Natural killer cell (primary cell): Measurements from ENCODE around the gene STARD7. TPM values are rescaled to one million over a fixed set of nuclear protein-coding genes. Genes with fewer than 3 reads are reported as not detected.
A peak's percentile ranks its signal among the peaks of the same experiment; 100 is the strongest.

ENCODE experiments used
- ATAC-seq, 3 donors: fragments of 150-1000 bp in 2 of 3; fragments of 200-7000 bp in 1 of 3; cut with Tn5 transposase; 1 replicate in 1 of 3; 2 replicates in 2 of 3; pipeline ENCODE4 v1.10.0; 2021; ENCODE audit warnings: mild to moderate bottlenecking in 2 of 3, moderate library complexity in 2 of 3
- DNase-seq, 2 donors: peaks; one replicate each; pipeline versions ENCODE4 v3.0.0 to v3.0.0-alpha.2; 2013 to 2021; ENCODE audit warnings: mixed read lengths in 1 of 2
- H3K27ac ChIP-seq: one replicate; pipeline ENCODE4 v1.5.1; 2013; ENCODE audit warnings: mild to moderate bottlenecking, low read length
- H3K27me3 ChIP-seq: one replicate; pipeline ENCODE4 v1.6.1; 2013; ENCODE audit warnings: low read length; ENCODE audit not compliant: control insufficient read depth, insufficient read depth
- H3K36me3 ChIP-seq: one replicate; pipeline ENCODE4 v1.6.1; 2013; ENCODE audit warnings: low read length; ENCODE audit not compliant: control insufficient read depth, insufficient read depth
- H3K4me1 ChIP-seq: one replicate; pipeline ENCODE4 v1.6.1; 2013; ENCODE audit warnings: low read length; ENCODE audit not compliant: control insufficient read depth, insufficient read depth
- H3K4me3 ChIP-seq: one replicate; pipeline ENCODE4 v1.5.1; 2013; ENCODE audit warnings: low read length
- H3K9me3 ChIP-seq: one replicate; pipeline ENCODE4 v1.6.1; 2013; ENCODE audit warnings: low read length; ENCODE audit not compliant: control insufficient read depth, insufficient read depth
- H3K27ac Mint-ChIP-seq, 2 donors: one replicate each; pipeline ENCODE4 v1.8.0; 2022; ENCODE audit warnings: mild to moderate bottlenecking in 2 of 2, mixed read lengths in 2 of 2, moderate library complexity in 1 of 2
- H3K27me3 Mint-ChIP-seq, 2 donors: one replicate each; pipeline ENCODE4 v1.8.0; 2022; ENCODE audit warnings: low read depth in 2 of 2, mixed read lengths in 2 of 2
- H3K36me3 Mint-ChIP-seq: one replicate; pipeline ENCODE4 v1.8.0; 2022; ENCODE audit warnings: mixed read lengths
- H3K4me1 Mint-ChIP-seq, 2 donors: one replicate each; pipeline ENCODE4 v1.8.0; 2022; ENCODE audit warnings: mixed read lengths in 2 of 2
- H3K4me3 Mint-ChIP-seq: one replicate; pipeline ENCODE4 v1.8.0; 2022; ENCODE audit warnings: mild to moderate bottlenecking, moderate library complexity, mixed read lengths
- H3K9me3 Mint-ChIP-seq, 2 donors: one replicate each; pipeline ENCODE4 v1.8.0; 2022; ENCODE audit warnings: mixed read lengths in 2 of 2
- CTCF ChIP-seq: fragments of 200-600 bp; IDR thresholded peaks from one replicate; pipeline ENCODE4 v1.8.0; 2022; ENCODE audit warnings: antibody characterized with exemption
- WGBS: methylation state at CpG from one replicate; pipeline ENCODE4 v1.1.7; 2013; ENCODE audit warnings: missing lambda C conversion rate; ENCODE audit not compliant: insufficient coverage; 5-methylcytosine and 5-hydroxymethylcytosine counted together
- intact Hi-C: fragments of 100-400 bp; cut with micrococcal nuclease; formaldehyde crosslinking; loops from one replicate; pipeline ENCODE4 v1.14.2; 2022
- total RNA-seq, 4 donors: library from RNA; stranded (reverse); fragments of 120-200 nt in 1 of 4; gene quantifications; one replicate each; pipeline versions ENCODE4 v1.2.3 to v1.2.4, GENCODE V29; 2013 to 2022

Gene STARD7
- total RNA-seq, 3 donors from 2014 or later (not counting 1 experiment from before 2014, with no cell fraction given) = 62.6 to 106 (median 86.1) TPM

GRCh38 chr2:96152304-96153161, 56.1 kb downstream of the STARD7 start:
- H3K27ac ChIP-seq = no peak overlapping the region
- H3K27me3 Mint-ChIP-seq = no peaks in the 10 kb centered on the region
- H3K4me1 Mint-ChIP-seq = peaks cover 9 to 48% of the 10 kb centered on the region in 2 donors
- H3K9me3 ChIP-seq = no peaks in the 10 kb centered on the region
- intact Hi-C loops = no loop called here
- no peaks in the 10 kb centered on the region for H3K36me3 Mint-ChIP-seq
- no peaks in the 10 kb centered on the region for H3K36me3 ChIP-seq
- H3K4me1 ChIP-seq = peaks cover 50% of the 10 kb centered on the region
- ATAC-seq (no peak), DNase-seq (no peak)
- H3K4me3 ChIP-seq = no peak overlapping the region
- peak overlapping the region in 1 of 2 donors; percentile 71 for H3K27ac Mint-ChIP-seq
- 85% methylated on average over 12 of the region's 13 CpGs for WGBS
- TF ChIP-seq CTCF = no peak
- no peaks in the 10 kb centered on the region for H3K9me3 Mint-ChIP-seq
- no peak overlapping the region for H3K4me3 Mint-ChIP-seq
- H3K27me3 ChIP-seq = no peaks in the 10 kb centered on the region

GRCh38 chr2:96151595-96152303, 56.9 kb downstream of the STARD7 start:
- no peak overlapping the region for H3K4me3 Mint-ChIP-seq
- H3K4me1 ChIP-seq = peaks cover 50% of the 10 kb centered on the region

GRCh38 chr2:96150791-96151594, 57.6 kb downstream of the STARD7 start:
- H3K4me3 Mint-ChIP-seq = no peak overlapping the region

More at GRCh38 chr2:96151595-96152303, 56.9 kb downstream of the STARD7 start:
- no peak for TF ChIP-seq CTCF
- ATAC-seq (no peak), DNase-seq (no peak)
- intact Hi-C loops = no loop called here
- WGBS = 82% methylated on average over 9 of the region's 9 CpGs
- no peaks in the 10 kb centered on the region for H3K36me3 ChIP-seq
- H3K27ac Mint-ChIP-seq = peak overlapping the region in 1 of 2 donors; percentile 71
- H3K4me3 ChIP-seq = no peak overlapping the region
- H3K27ac ChIP-seq = no peak overlapping the region
- no peaks in the 10 kb centered on the region for H3K9me3 ChIP-seq
- no peaks in the 10 kb centered on the region for H3K27me3 ChIP-seq
- H3K4me1 Mint-ChIP-seq = peaks cover 9 to 47% of the 10 kb centered on the region in 2 donors
- no peaks in the 10 kb centered on the region for H3K36me3 Mint-ChIP-seq
- H3K9me3 Mint-ChIP-seq = no peaks in the 10 kb centered on the region
- no peaks in the 10 kb centered on the region for H3K27me3 Mint-ChIP-seq

More at GRCh38 chr2:96150791-96151594, 57.6 kb downstream of the STARD7 start:
- peak in 1 of 2 donors; percentile 13 for DNase-seq
- H3K36me3 Mint-ChIP-seq = no peaks in the 10 kb centered on the region
- H3K27me3 Mint-ChIP-seq = no peaks in the 10 kb centered on the region
- Histone ChIP-seq H3K9me3 (no peaks in the 10 kb centered on the region), H3K27me3 (no peaks in the 10 kb centered on the region), H3K4me1 (peaks cover 50% of the 10 kb centered on the region), H3K27ac (no peak overlapping the region), H3K36me3 (no peaks in the 10 kb centered on the region), H3K4me3 (no peak overlapping the region)
- TF ChIP-seq CTCF = no peak
- intact Hi-C loops = no loop called here
- H3K4me1 Mint-ChIP-seq = peaks cover 9 to 47% of the 10 kb centered on the region in 2 donors
- no peaks in the 10 kb centered on the region for H3K9me3 Mint-ChIP-seq
- H3K27ac Mint-ChIP-seq = peak overlapping the region; percentile 50 to 80
- 91% methylated on average over 14 of the region's 14 CpGs for WGBS
- no peak for ATAC-seq
